ENCODE data around the gene RAB17. TPM values are rescaled to one million over a fixed set of nuclear protein-coding genes. Genes with fewer than 3 reads are reported as not detected.

The RAB17 gene
- total RNA-seq, 1 experiment from 2014 or later, result 17.2 TPM

DNA sequence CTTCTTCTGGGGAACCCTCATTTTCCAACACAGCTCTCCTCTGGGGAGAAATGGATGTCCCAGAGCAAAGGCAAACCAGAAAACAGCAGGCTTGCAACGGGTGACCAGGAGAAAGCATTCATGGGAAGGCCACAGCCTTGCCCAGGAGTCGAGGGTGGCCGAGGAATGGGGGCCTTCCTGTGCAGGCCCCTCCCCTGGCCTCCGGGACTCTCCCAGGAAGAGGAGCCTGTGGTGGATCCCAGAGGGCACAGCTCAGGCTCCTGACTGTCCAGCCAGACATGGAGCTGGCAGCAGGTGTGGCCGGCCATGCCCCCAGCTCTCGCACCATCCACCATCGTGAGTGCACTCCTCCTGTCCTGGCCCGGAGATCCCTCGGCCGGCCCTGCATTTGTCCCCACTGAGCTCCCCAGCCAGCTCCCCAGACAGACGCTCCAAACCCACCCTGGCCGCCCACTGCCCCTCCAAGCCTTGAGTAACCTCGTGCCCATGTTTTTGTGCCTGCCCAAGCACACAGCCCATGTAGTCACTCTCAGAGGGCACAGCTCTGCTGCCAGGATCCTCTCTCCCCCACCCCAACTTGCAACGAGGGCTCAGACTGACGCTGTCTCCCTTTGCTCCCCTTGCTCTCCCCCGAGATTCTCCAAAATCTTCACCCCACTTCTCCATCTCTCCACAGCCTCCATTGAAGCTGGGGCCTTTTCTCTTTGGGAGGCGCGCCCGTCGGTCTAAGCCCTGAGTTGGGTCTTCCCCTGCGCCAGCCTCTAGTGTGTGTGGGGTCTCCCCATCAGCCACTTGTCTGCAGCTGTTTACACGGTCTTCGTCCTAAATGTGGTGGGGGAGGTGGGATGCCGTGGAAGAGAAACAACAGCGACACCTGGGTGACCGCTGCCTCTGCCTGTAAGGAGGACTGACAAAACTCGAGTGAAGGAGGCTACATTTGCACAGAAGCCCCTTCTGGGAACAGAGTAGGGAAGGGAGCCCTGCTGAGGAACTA lies 14.4 kb downstream of the RAB17 start:
- BruUV-seq (replicated peaks), result no TSS peak
- DNase-seq (ENCODE audit: unreplicated experiment), result no peak
- H3K27me3 Mint-ChIP-seq (ENCODE audit: insufficient read depth, unreplicated experiment), result no peaks in the 10 kb centered on the region
- ChIA-PET POLR2A (interaction anchor here (2.1 kb wide), 1 partner anchor 13 kb away, joined by 13 read pairs; the partner anchor contains the start of gene RAB17), CTCF (interaction anchor here (0.7 to 9.3 kb wide), 7 partner anchors 7 to 475 kb away, joined by 3 to 239 read pairs (median 4); partner anchors contain the start of gene RAB17)
- TF ChIP-seq, protein P1, sequence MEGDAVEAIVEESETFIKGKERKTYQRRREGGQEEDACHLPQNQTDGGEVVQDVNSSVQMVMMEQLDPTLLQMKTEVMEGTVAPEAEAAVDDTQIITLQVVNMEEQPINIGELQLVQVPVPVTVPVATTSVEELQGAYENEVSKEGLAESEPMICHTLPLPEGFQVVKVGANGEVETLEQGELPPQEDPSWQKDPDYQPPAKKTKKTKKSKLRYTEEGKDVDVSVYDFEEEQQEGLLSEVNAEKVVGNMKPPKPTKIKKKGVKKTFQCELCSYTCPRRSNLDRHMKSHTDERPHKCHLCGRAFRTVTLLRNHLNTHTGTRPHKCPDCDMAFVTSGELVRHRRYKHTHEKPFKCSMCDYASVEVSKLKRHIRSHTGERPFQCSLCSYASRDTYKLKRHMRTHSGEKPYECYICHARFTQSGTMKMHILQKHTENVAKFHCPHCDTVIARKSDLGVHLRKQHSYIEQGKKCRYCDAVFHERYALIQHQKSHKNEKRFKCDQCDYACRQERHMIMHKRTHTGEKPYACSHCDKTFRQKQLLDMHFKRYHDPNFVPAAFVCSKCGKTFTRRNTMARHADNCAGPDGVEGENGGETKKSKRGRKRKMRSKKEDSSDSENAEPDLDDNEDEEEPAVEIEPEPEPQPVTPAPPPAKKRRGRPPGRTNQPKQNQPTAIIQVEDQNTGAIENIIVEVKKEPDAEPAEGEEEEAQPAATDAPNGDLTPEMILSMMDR (IDR thresholded peaks at IDR 0.05; ENCODE audit: unreplicated experiment), result no peak
- peak overlapping the region; percentile 13 for H3K27ac Mint-ChIP-seq (ENCODE audit: low read depth, unreplicated experiment)
- H3K9me3 Mint-ChIP-seq (ENCODE audit: unreplicated experiment), result no peaks in the 10 kb centered on the region
- H3K4me3 Mint-ChIP-seq (ENCODE audit: unreplicated experiment), result no peak overlapping the region
- intact Hi-C loops (cut with micrococcal nuclease), result loop anchor here (1.0 kb wide), 1 partner anchor 483 kb away; no protein-coding TSS in a partner anchor
- H3K36me3 Mint-ChIP-seq (ENCODE audit: insufficient read depth, unreplicated experiment), result no peaks in the 10 kb centered on the region
- H3K4me1 Mint-ChIP-seq (ENCODE audit: insufficient read depth, unreplicated experiment), result peaks cover 17% of the 10 kb centered on the region

DNA sequence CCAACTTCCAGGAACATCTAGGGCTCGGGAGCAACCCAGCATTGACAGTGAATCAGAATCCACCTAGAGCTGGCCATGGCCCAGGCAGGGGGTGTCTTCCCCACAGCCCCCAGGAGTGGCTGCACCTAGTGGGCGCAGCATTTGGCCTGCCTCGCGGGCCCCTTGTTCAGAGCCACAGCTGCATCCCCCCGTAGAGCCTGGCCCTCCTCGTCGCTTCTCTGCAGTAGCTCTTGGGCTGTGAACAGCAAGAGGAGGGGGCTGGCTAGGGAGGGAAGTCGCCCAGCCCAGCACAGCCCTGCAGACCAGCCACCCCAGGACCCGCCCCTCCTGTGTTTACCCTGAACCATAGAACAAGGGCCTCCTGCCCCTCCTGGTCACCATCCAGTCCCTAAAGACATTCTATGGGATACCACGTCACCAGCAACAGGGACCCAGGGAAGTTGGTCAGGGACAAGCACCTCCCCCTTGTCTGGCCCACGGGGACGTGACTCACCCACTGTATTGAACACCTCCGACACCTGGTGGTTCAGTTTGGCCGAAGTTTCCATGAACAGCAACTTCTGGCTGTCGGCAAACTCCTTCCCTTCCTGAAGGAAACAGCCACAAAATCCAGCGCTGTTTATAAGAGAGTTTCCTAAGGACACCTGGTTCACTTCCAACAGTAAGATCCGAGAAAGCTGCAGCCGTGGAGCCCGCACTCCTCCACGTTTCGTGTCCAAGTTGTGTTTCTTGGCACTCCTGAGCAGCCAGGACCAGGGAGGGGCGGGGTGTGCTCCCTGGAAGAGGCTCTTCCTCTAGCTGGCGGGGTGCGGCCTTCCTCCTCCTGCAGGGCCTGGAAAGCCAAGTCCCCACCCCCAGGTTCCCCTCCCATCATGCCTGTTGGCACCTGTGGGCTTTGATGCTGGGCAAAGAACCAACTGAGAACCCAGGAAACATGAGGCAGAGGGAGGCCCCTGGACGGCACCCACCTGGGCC lies 15.4 kb downstream of the RAB17 start:
- Mint-ChIP-seq H3K4me3 (ENCODE audit: unreplicated experiment) (peak overlapping the region; percentile 55), H3K4me1 (ENCODE audit: insufficient read depth, unreplicated experiment) (peaks cover 17% of the 10 kb centered on the region)
- CTCF ChIA-PET, result interaction anchor here (0.6 to 9.3 kb wide), 12 partner anchors 8 to 474 kb away, joined by 3 to 239 read pairs (median 4); partner anchors contain the start of gene RAB17

DNA sequence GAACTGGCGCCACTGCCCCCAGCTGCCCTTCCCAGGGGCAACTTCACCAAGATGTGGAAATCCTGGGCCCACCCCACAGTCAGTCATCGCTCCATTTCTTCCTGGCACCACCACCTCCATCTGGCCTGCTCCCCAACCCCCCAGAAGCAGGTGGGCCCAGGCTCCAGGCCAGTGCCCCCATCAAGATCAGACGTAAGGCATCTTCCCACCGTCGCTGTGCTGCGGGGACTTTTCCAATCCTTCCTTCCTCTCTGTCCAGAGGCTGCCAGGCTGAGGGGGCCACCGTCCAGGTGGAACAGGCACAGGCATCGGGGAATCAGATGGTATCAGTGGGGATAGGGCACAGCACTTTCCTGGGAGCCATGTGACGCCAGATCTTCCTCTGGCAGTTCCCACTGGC lies 16.1 kb downstream of the RAB17 start:
- POLR2A ChIA-PET, result no interaction called here
- BruUV-seq (replicated peaks), result no TSS peak
- TF ChIP-seq, protein P1 (IDR thresholded peaks at IDR 0.05; ENCODE audit: unreplicated experiment), result no peak
- DNase-seq (ENCODE audit: unreplicated experiment), result no peak
- Mint-ChIP-seq H3K4me1 (ENCODE audit: insufficient read depth, unreplicated experiment) (peaks cover 17% of the 10 kb centered on the region), H3K36me3 (ENCODE audit: insufficient read depth, unreplicated experiment) (no peaks in the 10 kb centered on the region), H3K27ac (ENCODE audit: low read depth, unreplicated experiment) (no peak overlapping the region), H3K4me3 (ENCODE audit: unreplicated experiment) (no peak overlapping the region), H3K9me3 (ENCODE audit: unreplicated experiment) (no peaks in the 10 kb centered on the region), H3K27me3 (ENCODE audit: insufficient read depth, unreplicated experiment) (no peaks in the 10 kb centered on the region)
- intact Hi-C loops (cut with micrococcal nuclease), result loop anchor here (5.0 kb wide), 1 partner anchor 162 kb away; the partner anchor contains the start of gene COL6A3
- CTCF ChIA-PET, result interaction anchor here (0.6 to 9.3 kb wide), 10 partner anchors 16 to 453 kb away, joined by 3 to 239 read pairs (median 4); partner anchors contain the start of gene RAB17

More for the DNA sequence above, 15.4 kb downstream of the RAB17 start:
- TF ChIP-seq, protein P1 (IDR thresholded peaks at IDR 0.05; ENCODE audit: unreplicated experiment), result no peak
- no TSS peak for BruUV-seq (replicated peaks)
- no peaks in the 10 kb centered on the region for H3K9me3 Mint-ChIP-seq (ENCODE audit: unreplicated experiment)
- intact Hi-C loops (cut with micrococcal nuclease), result loop anchor here (1.0 to 5.0 kb wide), 2 partner anchors 163 to 482 kb away; partner anchors contain the start of gene COL6A3
- peak; percentile 82 for DNase-seq (ENCODE audit: unreplicated experiment)
- POLR2A ChIA-PET, result interaction anchor here (2.1 kb wide), 1 partner anchor 14 kb away, joined by 13 read pairs; the partner anchor contains the start of gene RAB17
- H3K27ac Mint-ChIP-seq (ENCODE audit: low read depth, unreplicated experiment), result peak overlapping the region; percentile 86
- H3K36me3 Mint-ChIP-seq (ENCODE audit: insufficient read depth, unreplicated experiment), result no peaks in the 10 kb centered on the region
- H3K27me3 Mint-ChIP-seq (ENCODE audit: insufficient read depth, unreplicated experiment), result no peaks in the 10 kb centered on the region
